ELR (cell line): Measurements from ENCODE around the gene C2orf92.
A peak's percentile ranks its signal among the peaks of the same experiment; 100 is the strongest.
"Not testable (repeated sequence)": the region's sequence is repeated elsewhere in the genome, so short reads cannot be mapped to it uniquely, and the experiment has no call there.

Source experiments
- DNase-seq: peaks from one replicate; pipeline ENCODE4 v3.0.0-alpha.2; 2015; ENCODE audit warnings: low read depth

C2orf92 gene

GRCh38 chr2:97669448-97669847 lies at the start of gene C2orf92:
Gene C2orf92 (plus strand): TSS chr2:97669713. CDS start chr2:97669789, 76 bp downstream.
- DNase-seq, result no peak

- not testable (repeated sequence) for DNase-seq
Measured at GRCh38 chr2:97620492-97620891, 49.0 kb upstream of the C2orf92 start.

- not testable (repeated sequence) for DNase-seq
Measured at GRCh38 chr2:97622976-97623375, 46.5 kb upstream of the C2orf92 start.

- DNase-seq, result not testable (repeated sequence)
Measured at GRCh38 chr2:97625354-97626048, 44.0 kb upstream of the C2orf92 start.

GRCh38 chr2:97626049-97626430 lies 43.5 kb upstream of the C2orf92 start:
- not testable (repeated sequence) for DNase-seq

- no peak for DNase-seq
Measured at GRCh38 chr2:97644023-97644717, 25.3 kb upstream of the C2orf92 start.

- peak; percentile 35 for DNase-seq
Measured at GRCh38 chr2:97645112-97645694, 24.3 kb upstream of the C2orf92 start.

GRCh38 chr2:97645695-97646629 lies 23.6 kb upstream of the C2orf92 start, which contains the start of gene COX5B:
Gene COX5B (plus strand): TSS chr2:97646062. CDS start chr2:97646087, 25 bp downstream.
- DNase-seq, result peak; percentile 98

GRCh38 chr2:97646977-97647376 lies 22.5 kb upstream of the C2orf92 start:
- no peak for DNase-seq

GRCh38 chr2:97651114-97651513 lies 18.4 kb upstream of the C2orf92 start:
- no peak for DNase-seq

- DNase-seq, result peak; percentile 10
Measured at GRCh38 chr2:97653473-97653872, 16.0 kb upstream of the C2orf92 start.

GRCh38 chr2:97653874-97654273 lies 15.6 kb upstream of the C2orf92 start:
- DNase-seq, result no peak

- no peak for DNase-seq
Measured at GRCh38 chr2:97654309-97654708, 15.2 kb upstream of the C2orf92 start.

- no peak for DNase-seq
Measured at GRCh38 chr2:97654791-97655190, 14.7 kb upstream of the C2orf92 start.

- DNase-seq, result no peak
Measured at GRCh38 chr2:97656129-97656755, 13.3 kb upstream of the C2orf92 start.

- DNase-seq, result no peak
Measured at GRCh38 chr2:97656905-97657587, 12.5 kb upstream of the C2orf92 start.

GRCh38 chr2:97657986-97658690 lies 11.4 kb upstream of the C2orf92 start:
- no peak for DNase-seq

GRCh38 chr2:97658691-97659157 lies 10.8 kb upstream of the C2orf92 start:
- no peak for DNase-seq

- no peak for DNase-seq
Measured at GRCh38 chr2:97659256-97660043, 10.1 kb upstream of the C2orf92 start.
